GM20000 (cell line): Measurements from ENCODE around the gene LAMTOR4.
"Not testable (repeated sequence)": the region's sequence is repeated elsewhere in the genome, so short reads cannot be mapped to it uniquely, and the experiment has no call there.

Experiments used
- DNase-seq: peaks from one replicate; pipeline ENCODE4 v3.0.0; 2012; ENCODE audit warnings: low spot score
- CTCF ChIP-seq: IDR thresholded peaks from 2 replicates; pipeline ENCODE4 v1.5.1; 2012; ENCODE audit warnings: mild to moderate bottlenecking, control low read depth; ENCODE audit errors: extremely low read depth, missing control alignments

Gene LAMTOR4

DNA sequence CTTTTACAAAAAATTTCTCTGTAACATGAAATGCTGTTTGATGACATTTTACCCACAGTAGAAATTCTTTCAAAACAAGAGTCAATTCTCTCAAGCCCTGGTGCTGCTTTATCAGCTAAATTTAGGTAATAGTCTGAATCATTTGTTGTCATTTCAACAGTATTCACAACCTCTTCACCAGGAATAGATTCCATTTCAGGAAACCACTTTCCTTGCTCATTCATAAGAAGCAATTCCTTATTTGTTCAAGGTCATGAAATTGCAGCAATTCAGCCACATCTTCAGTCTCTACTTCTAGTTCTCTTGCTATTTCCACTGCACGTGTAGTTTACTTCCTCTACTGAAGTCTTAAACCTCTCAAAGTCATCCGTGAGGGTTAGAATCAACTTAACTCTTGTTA is 43.1 kb downstream of the LAMTOR4 start:
- no peak for DNase-seq
- no peak for TF ChIP-seq CTCF

GRCh38 chr7:100192281-100192862 is 43.7 kb downstream of the LAMTOR4 start:
- DNase-seq = not testable (repeated sequence)

GRCh38 chr7:100192969-100193368 is 44.3 kb downstream of the LAMTOR4 start:
- no peak for DNase-seq
- no peak for TF ChIP-seq CTCF

DNA sequence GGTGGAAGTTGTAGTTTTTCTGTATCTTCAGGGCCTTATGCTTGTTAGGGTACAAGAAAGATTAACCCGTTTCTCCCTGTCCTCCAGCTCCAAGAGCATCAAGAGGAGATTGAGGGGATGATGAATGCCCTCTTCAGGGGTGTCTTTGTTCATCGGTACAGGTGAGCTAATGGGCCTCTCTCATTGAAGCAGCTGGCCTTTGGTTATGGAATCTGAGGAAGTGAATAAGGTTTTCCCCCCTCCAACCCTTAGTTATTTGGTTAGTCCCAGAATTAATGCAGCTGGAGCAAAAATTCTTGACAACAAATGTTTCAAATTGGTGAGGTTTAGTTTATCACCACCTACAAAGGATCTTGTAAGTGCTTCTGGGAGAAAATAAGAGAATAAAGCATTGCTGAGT is 46.5 kb downstream of the LAMTOR4 start:
- TF ChIP-seq CTCF = no peak
- no peak for DNase-seq

DNA sequence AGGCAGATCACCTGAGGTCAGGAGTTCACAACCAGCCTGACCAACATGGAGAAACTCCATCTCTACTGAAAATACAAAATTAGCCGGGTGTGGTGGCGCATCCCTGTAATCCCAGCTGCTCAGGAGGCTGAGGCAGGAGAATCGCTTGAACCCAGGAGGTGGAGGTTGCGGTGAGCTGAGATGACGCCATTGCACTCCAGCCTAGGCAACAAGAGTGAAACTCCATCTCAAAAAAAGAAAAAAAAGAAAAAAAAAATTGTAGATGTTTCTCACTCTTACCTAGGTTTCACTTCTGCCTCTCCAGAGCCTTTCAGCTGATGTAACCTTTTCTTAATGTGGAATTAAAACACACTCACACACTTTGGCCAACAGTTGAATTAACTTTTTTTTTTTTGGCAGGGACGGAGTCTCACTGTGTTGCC is 47.2 kb downstream of the LAMTOR4 start:
- DNase-seq = peak; percentile 46

- DNase-seq = no peak
- no peak for TF ChIP-seq CTCF
Observed at GRCh38 chr7:100198266-100198665, 49.5 kb downstream of the LAMTOR4 start.

DNA sequence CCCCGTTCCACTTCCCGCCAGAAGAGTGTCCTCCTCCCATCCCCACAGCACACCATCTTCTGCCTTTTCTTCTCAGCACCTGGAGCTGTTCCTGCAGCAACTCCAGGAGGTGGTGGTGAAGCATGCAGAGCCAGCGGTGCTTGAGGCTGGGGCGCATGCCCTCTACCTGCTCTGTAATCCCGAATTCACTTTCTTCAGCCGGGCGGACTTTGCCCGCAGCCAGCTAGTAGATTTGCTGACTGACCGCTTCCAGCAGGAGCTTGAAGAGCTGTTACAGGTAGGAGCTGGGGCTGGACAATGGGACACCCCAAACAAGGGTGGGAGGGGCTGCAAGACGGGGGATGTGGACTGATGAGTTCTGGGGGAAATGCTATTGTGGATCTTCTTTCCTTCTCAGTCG is 52.0 kb downstream of the LAMTOR4 start:
- TF ChIP-seq CTCF = no peak
- DNase-seq = no peak
